ENCODE measurements around the gene TRIM2.
A peak's percentile ranks its signal among the peaks of the same experiment; 100 is the strongest.

Gene TRIM2

DNA sequence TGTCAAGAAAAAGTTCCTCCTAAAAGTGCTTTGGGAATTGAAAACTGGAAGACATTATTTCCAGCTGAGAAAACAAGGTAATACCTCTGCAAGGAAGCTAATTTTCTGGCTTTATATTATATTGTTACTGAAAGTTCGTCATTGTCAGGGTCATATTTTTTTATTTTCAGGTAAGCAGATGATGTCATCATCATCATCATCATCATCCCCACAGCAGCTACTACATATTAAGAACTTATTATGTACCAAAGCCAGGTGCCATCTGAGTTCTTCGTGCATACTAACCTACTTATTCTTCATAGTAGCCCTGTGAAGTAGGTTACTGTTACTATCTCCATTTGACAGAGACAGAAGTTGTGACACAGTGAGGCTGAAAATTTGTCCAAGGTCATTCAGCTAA is 87.3 kb downstream of the TRIM2 start:
- no peak for DNase-seq

DNA sequence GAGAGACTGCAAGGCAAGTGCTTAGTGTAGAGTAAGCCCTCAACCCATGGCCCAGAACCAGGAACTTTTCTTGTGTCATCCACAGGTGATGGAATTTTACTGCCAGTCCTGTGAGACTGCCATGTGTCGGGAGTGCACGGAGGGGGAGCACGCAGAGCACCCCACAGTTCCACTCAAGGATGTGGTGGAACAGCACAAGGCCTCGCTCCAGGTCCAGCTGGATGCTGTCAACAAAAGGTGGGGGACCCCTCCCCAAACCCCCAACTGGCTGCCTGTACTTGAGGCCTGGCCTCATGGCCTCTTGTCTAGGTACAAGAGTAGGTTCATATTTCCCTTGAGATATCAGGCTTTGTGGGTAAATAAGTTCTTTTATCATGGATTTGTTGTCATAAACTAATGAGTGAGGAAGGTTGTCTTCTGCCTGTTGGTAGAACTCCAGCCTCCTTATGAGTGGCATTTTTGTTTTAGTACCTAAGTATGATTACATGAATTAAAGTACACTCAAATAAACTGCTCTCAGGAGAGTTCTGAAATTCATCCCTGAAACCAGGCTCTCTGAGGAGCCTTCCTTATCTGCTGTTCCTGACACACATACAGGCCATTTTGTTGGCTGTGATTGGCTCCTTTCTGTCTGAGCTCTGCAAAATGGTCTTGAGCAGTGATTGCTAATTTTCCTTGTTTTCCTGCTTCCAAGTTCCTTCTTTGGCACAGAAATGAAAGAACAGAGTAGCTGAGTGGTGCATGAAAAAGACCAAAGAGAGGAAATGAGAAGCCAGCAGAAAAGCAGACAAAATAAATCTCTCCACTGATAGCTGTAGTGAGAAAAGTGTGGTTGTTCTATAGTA is 88.9 kb downstream of the TRIM2 start:
- no peak for DNase-seq

GRCh38 chr4:153293742-153294057 is 89.5 kb downstream of the TRIM2 start:
- DNase-seq, result no peak

GRCh38 chr4:153294631-153295030 is 90.4 kb downstream of the TRIM2 start:
- DNase-seq, result no peak

GRCh38 chr4:153295131-153295755 is 91.0 kb downstream of the TRIM2 start:
- no peak for DNase-seq

- DNase-seq, result no peak
These were observed 92.0 kb downstream of the TRIM2 start for GRCh38 chr4:153296040-153296823.

GRCh38 chr4:153297116-153297515 is 92.9 kb downstream of the TRIM2 start:
- DNase-seq, result no peak

DNA sequence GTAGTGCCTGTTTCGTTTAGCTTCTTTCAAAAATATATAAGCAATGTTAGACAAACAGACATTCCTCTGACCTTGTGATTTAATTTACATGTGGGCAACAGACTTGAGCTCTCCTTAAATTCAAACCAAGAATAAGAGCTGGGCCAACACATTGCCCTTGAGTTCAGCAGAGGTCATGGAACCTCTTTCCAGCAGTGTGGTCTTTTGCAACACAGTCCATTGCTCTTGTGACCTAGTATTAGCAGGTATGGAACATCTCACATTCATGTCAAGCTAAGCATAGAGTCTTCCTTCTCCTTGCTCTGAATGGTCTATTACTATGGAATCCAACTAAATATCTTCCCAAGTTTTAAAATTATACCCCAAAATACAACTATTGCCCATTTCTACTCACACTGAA is 106.5 kb downstream of the TRIM2 start:
- DNase-seq, result no peak

- DNase-seq, result no peak
These were observed 110.7 kb downstream of the TRIM2 start for GRCh38 chr4:153314915-153315314.

DNA sequence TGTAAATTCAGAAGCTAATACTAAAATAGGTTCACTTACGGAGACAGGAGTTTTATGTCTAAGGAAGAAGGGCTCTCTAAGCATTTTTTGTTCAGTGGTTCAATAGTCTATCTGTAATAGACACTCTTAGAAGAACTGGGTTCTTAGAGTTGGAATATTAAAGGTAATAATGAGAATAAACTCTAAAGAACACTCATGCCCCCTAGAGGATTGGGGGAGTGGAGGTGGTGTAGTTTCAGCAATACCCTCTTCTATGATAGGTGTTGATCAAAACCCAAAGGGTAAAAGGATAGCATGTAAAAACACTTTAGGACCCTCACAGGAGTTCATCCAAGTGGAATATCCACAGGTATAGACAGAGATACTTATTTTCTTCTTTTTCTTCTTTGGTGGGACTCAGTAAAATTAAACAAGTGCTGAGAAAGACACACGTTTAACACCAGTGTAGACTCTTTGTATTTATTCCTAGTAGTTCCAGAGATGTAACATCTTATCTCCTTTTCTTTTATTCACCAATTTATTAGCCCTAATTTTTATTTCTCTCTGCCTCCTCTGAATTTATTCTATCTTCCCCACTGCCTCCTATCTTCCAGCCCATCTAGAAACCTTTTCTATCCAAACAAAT is 114.6 kb downstream of the TRIM2 start:
- DNase-seq, result peak; percentile 1

DNA sequence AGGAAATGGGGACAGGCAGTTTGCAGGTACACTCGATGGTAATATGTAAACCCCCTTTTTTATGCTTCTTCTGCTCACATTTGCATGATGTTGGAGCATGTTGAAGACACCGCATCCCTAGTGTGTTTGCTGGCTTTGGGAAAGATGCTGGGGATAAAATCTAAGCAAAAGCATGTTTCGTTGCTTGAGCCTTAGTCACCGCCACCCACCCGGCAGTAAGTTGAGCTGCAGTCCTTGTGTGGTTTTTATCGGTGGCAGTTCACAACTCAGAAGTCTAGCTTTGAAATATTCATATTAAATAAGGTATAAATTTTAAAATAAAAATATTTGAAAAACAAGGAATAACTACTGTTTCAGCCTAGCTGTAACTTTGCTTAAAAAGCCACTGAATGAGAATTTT is 118.5 kb downstream of the TRIM2 start:
- no peak for DNase-seq

DNA sequence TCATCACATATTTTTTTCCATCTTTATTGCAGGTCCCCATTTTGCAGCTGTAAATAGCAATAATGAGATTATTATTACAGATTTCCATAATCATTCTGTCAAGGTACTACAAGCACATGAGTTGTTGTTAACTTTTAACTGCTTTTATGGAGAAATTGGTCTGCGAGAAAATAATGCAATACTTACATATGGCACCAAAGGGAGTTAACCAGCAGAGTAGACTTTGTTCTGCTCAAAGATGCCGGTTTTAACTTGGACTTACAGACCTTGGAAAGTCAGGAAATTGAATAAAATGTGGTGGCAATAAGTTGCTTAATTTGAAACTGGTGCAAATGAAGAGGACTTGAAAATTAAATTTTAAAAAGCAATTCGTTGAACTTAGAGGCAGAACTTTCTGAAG is 119.8 kb downstream of the TRIM2 start:
- no peak for DNase-seq

GRCh38 chr4:153325558-153325957 is 121.3 kb downstream of the TRIM2 start:
- no peak for DNase-seq

DNA sequence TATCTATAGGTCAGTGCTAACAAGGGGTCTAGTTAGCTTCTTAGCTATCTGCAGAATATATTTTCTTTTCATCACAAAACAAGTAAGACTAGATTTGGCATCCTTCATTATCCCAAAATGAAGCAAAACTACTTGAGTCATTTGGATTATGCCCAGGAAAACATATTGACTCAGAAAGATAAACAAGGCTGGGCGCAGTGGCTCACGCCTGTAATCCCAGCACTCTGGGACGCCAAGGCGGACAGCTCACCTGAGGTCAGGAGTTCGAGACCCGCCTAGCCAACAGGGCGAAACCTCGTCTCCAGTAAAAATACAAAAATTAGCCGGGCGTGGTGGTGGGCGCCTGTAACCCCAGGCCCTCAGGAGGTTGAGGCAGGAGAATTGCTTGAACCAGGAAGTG is 122.3 kb downstream of the TRIM2 start:
- DNase-seq, result no peak

DNA sequence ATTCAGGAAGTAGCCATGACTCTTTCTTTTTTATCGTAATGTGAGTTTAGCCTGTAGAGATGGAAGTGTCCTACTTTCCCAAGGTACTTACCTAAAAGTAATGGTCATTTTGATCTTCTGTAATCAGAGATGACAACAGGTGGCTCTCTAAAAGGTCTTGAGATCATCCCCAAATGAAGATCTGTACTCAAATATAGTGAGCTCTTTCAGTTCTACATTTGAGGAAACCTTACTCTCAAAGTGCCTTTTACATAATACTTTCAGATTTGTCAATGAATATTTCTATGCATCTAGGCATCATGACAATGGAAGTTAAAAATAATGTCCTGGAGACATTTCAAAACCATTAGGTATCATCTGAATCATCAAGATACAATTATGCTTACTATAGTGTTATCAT is 123.0 kb downstream of the TRIM2 start:
- no peak for DNase-seq

DNA sequence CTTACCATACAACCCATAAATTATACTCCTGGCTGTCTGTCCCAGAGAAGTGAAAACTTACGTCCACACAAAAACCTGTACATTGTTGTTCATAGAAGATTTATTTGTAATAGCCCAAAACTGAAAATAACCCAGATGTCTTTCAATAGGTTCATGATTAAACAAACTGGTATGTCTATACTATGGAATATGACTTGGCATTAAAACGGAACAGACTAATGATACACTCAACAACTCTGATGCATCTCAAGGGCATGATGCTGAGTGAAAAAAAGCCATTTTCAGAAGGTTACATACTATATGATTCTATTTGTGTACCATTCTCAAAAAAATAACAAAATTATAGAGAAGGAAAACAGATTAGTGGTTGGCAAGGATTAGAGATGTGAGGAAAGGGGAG is 128.7 kb downstream of the TRIM2 start:
- no peak for DNase-seq

GRCh38 chr4:153333874-153334273 is 129.6 kb downstream of the TRIM2 start:
- no peak for DNase-seq

DNA sequence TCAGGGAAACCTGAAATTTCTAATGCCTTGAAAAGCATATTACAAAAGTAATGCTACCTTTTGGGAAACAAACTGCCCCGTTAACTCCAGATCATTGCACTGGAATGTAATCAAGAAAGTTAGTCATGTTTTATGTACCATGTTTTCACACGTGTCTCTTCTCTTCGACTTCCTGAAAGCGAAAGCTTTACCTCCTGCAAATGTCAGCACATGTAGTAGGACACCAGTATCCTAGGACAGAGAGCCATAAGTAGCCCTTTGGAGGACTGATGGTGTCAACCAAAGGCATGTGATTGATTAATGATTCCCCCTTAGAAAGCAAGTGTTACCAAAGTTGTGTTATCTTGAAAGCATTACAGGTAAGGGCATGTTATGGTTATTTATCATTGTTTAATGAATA is 131.4 kb downstream of the TRIM2 start:
- no peak for DNase-seq

GRCh38 chr4:153337686-153338085 is 133.4 kb downstream of the TRIM2 start:
- DNase-seq, result no peak

DNA sequence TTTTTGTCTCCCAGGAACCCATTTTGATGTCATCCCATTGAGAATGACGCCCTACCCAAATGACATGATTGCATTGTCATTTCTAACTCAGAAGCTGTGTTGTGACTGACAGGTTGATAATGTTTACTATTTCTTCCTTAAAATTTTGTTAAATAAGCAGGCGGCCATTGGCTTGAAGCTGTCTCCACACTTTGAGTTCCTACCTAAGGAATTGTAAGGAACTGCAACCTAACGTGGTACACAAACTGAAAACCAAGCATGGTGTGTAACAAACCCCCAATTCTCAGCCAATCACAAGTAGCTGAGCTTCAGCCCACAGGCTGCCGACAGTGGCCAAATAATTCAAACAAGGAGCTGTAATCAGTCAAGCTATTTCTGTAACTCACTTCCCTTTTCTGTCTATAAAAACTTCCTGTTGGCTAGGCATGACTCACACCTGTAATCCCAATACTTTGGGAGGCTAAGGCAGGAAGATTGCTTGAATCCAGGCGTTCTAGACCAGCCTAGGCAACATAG is 137.4 kb downstream of the TRIM2 start:
- no peak for DNase-seq

- DNase-seq, result no peak
These were observed 138.7 kb downstream of the TRIM2 start for GRCh38 chr4:153342751-153343552.

Measured in NCI-H187 treated with DMSO at 0.1 percent for 48 hours (cell line).